ENCODE measurements around the gene ELP5. TPM values are rescaled to one million over a fixed set of nuclear protein-coding genes. Genes with fewer than 3 reads are reported as not detected.
"Not testable (repeated sequence)": the region's sequence is repeated elsewhere in the genome, so short reads cannot be mapped to it uniquely, and the experiment has no call there.

ELP5 gene
- total RNA-seq, 4 donors from 2014 or later: 29.6 to 36.8 (median 33.8) TPM

DNA sequence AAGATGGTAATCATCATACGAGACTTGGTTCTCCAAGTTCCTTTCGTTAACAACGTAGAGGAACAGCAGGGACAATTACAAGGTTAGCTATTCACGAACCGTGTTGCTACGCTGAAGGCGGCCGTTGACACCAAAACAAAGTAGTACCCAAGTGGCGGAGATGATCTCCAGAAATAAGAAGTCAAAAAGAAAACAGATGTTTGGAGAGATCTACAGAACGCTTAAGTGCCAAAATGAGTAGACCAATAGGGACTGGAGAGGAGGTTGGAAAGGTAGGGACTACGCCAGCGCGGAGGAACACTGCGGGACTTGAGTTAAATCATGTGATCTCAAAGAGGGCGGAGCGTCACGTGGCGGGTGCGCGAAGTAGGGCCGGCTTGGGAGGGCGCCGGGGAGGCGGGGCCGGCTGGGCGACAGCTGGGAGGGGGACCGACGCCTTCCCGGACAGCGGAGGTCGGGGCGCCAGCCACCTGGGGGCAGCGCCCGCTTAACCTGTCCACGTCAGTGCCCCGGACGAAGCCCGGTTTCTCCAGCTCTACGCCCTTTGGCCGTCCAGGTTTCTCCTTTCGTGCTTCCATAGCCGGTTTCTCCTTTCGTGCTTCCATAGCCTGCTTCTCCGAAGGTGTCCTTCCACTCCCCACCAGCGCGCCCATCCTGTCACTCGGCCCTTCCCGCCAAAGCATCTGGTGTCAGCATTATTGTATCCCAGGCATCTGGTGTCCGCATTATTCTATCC lies 9.1 kb upstream of the ELP5 start:
- ATAC-seq: peak; percentile 40
- peak overlapping the region; percentile 78 to 87 for H3K4me3 ChIP-seq
- H3K9me3 ChIP-seq: no peaks in the 10 kb centered on the region
- peaks cover 8 to 52% (median 25%) of the 10 kb centered on the region in 3 donors for H3K4me1 ChIP-seq
- TF ChIP-seq POLR2A (IDR thresholded peaks at IDR 0.05) (peak; percentile 69), POLR2AphosphoS5 (IDR thresholded peaks at IDR 0.05) (peak; percentile 96), EP300 (IDR thresholded peaks at IDR 0.05) (no peak)
- TF ChIP-seq, protein P1, sequence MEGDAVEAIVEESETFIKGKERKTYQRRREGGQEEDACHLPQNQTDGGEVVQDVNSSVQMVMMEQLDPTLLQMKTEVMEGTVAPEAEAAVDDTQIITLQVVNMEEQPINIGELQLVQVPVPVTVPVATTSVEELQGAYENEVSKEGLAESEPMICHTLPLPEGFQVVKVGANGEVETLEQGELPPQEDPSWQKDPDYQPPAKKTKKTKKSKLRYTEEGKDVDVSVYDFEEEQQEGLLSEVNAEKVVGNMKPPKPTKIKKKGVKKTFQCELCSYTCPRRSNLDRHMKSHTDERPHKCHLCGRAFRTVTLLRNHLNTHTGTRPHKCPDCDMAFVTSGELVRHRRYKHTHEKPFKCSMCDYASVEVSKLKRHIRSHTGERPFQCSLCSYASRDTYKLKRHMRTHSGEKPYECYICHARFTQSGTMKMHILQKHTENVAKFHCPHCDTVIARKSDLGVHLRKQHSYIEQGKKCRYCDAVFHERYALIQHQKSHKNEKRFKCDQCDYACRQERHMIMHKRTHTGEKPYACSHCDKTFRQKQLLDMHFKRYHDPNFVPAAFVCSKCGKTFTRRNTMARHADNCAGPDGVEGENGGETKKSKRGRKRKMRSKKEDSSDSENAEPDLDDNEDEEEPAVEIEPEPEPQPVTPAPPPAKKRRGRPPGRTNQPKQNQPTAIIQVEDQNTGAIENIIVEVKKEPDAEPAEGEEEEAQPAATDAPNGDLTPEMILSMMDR (IDR thresholded peaks at IDR 0.05): peak in 2 of 4 experiments; percentile 14 to 27
- H3K27me3 ChIP-seq: no peaks in the 10 kb centered on the region
- 1 to 2% methylated on average over 25 to 27 of the region's 49 CpGs for WGBS, 2 donors (ENCODE audit: low coverage in 1 of 2)
- peak overlapping the region; percentile 80 to 98 (median 96) for H3K27ac ChIP-seq
- peaks cover 0 to 51% of the 10 kb centered on the region in 2 donors for H3K36me3 ChIP-seq

DNA sequence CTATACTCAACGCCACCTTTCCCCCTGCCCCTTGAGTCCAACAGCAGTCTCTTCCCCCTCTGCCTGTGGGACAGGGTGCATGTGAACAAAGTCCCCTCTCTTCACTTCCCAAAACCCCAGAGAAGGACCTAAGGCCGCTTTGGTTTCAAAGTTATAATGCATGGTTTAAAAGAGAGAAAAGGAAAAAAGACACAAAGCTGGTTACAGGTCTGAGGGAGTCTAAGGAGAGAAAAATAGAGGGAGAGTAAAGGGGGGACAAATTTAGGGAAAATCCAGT lies 8.6 kb upstream of the ELP5 start:
- no peak for ATAC-seq
- Histone ChIP-seq H3K9me3 (no peaks in the 10 kb centered on the region), H3K27me3 (no peaks in the 10 kb centered on the region), H3K36me3 (peaks cover 0 to 51% of the 10 kb centered on the region in 2 donors), H3K4me1 (peaks cover 8 to 55% (median 25%) of the 10 kb centered on the region in 3 donors), H3K27ac (peak overlapping the region; percentile 80 to 98 (median 96)), H3K4me3 (peak overlapping the region; percentile 78 to 87)
- 38% methylated on average over 1 of the region's 2 CpGs; no CpG with 5 or more reads in 1 of the 2 donors for WGBS, 2 donors (ENCODE audit: low coverage in 1 of 2)
- TF ChIP-seq POLR2A (IDR thresholded peaks at IDR 0.05) (no peak), EP300 (IDR thresholded peaks at IDR 0.05) (no peak)
- TF ChIP-seq, protein P1 (IDR thresholded peaks at IDR 0.05): no peak

DNA sequence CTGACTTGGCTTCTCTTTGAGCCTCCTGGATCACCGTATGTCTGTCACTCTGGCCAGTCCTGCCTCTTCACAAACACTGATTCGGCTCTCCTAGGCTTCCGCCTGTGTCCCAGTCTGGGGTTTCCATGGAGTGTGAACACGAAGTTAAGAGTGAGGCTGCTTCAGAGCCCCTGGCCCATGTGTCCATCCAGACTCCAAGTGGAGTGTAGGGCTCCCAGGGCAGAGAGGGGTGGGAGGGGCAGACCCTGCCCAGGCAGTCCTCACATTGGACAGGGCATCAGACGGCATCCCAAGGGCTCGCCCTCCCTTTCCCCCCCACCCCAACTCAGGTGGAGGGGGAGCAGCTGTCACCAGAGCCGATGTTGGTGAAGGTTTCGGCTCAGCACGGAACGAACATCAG lies 8.2 kb upstream of the ELP5 start:
- WGBS, 2 donors (ENCODE audit: low coverage in 1 of 2): 58 to 65% methylated on average over 2 to 3 of the region's 10 CpGs
- peak overlapping the region in 1 of 2 donors; percentile 87 for H3K4me3 ChIP-seq
- peak overlapping the region in 3 of 4 donors; percentile 94 to 98 (median 98) for H3K27ac ChIP-seq

DNA sequence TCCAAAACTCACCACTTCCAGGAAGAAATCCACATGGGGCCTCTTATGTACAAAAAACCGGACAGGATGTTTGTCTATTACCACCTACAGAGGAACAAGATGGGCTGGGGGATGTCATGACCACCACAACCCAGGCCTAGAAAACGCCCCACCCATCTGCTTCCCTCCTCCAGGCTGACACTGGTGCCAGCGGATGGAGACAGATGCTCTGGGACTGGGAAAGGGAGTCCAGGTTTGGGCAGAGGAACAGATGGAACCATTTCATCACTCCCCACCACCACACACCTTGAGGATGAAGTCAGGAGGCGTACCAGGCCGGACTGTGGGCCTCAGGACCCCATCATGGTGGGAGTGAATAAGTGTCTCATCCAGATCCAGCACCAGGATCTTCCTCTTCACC lies 5.2 kb upstream of the ELP5 start:
- TF ChIP-seq POLR2A (IDR thresholded peaks at IDR 0.05) (no peak), EP300 (IDR thresholded peaks at IDR 0.05) (no peak), POLR2AphosphoS5 (IDR thresholded peaks at IDR 0.05) (no peak)
- TF ChIP-seq, protein P1 (IDR thresholded peaks at IDR 0.05): no peak
- H3K36me3 ChIP-seq: peaks cover 0 to 37% of the 10 kb centered on the region in 2 donors
- WGBS, 2 donors (ENCODE audit: low coverage in 1 of 2): 93 to 100% methylated on average over 1 to 2 of the region's 5 CpGs
- H3K27me3 ChIP-seq: no peaks in the 10 kb centered on the region
- H3K9me3 ChIP-seq: no peaks in the 10 kb centered on the region
- no peak for ATAC-seq
- H3K27ac ChIP-seq: no peak overlapping the region
- no peak overlapping the region for H3K4me3 ChIP-seq
- peaks cover 5 to 60% (median 25%) of the 10 kb centered on the region in 3 donors for H3K4me1 ChIP-seq

More for the DNA sequence above, 8.2 kb upstream of the ELP5 start:
- H3K27me3 ChIP-seq, ATAC-seq, H3K9me3 ChIP-seq: not testable (repeated sequence)
- H3K36me3 ChIP-seq: peaks cover 0 to 51% of the 10 kb centered on the region in 2 donors
- peaks cover 8 to 60% (median 27%) of the 10 kb centered on the region in 3 donors for H3K4me1 ChIP-seq

DNA sequence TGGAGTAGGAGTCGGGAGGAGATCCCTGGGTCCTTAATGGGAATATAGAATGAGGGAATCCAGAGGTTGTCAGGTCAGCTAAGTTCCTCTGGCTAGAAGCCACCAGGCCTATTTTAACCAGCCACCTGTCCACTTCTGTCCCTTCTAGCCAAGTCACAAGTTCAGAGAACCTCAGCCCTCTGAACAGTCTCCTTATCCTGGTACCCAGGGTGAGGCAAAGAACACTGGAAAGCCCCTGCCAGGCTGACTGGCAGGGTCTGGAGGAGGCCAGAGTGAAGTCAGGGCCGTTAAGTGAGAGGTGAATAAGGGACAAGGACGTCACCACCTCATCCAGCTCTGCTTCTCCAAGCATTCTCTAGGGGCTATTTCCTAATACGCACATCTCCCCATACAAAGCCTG lies 3.2 kb upstream of the ELP5 start:
- WGBS, 2 donors (ENCODE audit: low coverage in 1 of 2): 60% methylated on average over 1 of the region's 4 CpGs; no CpG with 5 or more reads in 1 of the 2 donors
- Histone ChIP-seq H3K9me3 (no peaks in the 10 kb centered on the region), H3K36me3 (peaks cover 0 to 34% of the 10 kb centered on the region in 2 donors), H3K4me1 (peaks cover 5 to 66% (median 28%) of the 10 kb centered on the region in 3 donors), H3K27me3 (no peaks in the 10 kb centered on the region), H3K27ac (no peak overlapping the region), H3K4me3 (no peak overlapping the region)
- TF ChIP-seq POLR2A (IDR thresholded peaks at IDR 0.05) (no peak), EP300 (IDR thresholded peaks at IDR 0.05) (no peak), POLR2AphosphoS5 (IDR thresholded peaks at IDR 0.05) (no peak)
- TF ChIP-seq, protein P1 (IDR thresholded peaks at IDR 0.05): no peak
- ATAC-seq: no peak

Measured in gastroesophageal sphincter (tissue), 4 donors.